ENCODE results near the gene COMMD3. TPM values are rescaled to one million over a fixed set of nuclear protein-coding genes. Genes with fewer than 3 reads are reported as not detected.

Gene COMMD3
- total RNA-seq, 1 donor from 2014 or later = 92.1 TPM

GRCh38 chr10:22333167-22333974, 17.2 kb downstream of the COMMD3 start:
- H3K27ac Mint-ChIP-seq = peak overlapping the region; percentile 24
- no peak for DNase-seq (ENCODE audit: low spot score)
- H3K4me1 Mint-ChIP-seq (ENCODE audit: low read depth) = peaks cover 28% of the 10 kb centered on the region
- H3K36me3 Mint-ChIP-seq (ENCODE audit: low read depth) = peaks cover 35% of the 10 kb centered on the region
- peak overlapping the region; percentile 52 for H3K4me3 Mint-ChIP-seq (ENCODE audit: low read depth)
- intact Hi-C loops (cut with micrococcal nuclease) = loop anchor here (1.0 kb wide), 1 partner anchor 8 kb away; no protein-coding TSS in a partner anchor
- peaks cover 4% of the 10 kb centered on the region for H3K9me3 Mint-ChIP-seq
- peaks cover 23% of the 10 kb centered on the region for H3K27me3 Mint-ChIP-seq (ENCODE audit: low read depth)

DNA sequence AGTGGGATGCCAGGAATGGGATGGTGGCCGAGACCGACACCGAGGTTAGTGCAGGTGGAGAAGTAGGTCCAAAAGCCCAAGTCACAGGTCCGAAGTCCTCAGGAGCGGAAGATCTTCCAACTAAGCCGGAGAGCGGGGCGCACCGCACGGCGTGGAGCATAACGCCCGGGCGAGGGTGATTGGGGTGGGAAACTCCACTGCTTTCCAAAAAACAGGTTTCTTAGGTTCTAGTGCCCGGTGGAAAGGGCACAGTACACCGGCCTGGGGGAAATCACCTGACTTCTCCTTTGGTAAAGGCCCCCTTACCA, 17.7 kb downstream of the COMMD3 start:
- Mint-ChIP-seq H3K4me1 (ENCODE audit: low read depth) (peaks cover 34% of the 10 kb centered on the region), H3K27ac (peak overlapping the region; percentile 24), H3K9me3 (peaks cover 4% of the 10 kb centered on the region), H3K36me3 (ENCODE audit: low read depth) (peaks cover 35% of the 10 kb centered on the region), H3K4me3 (ENCODE audit: low read depth) (peak overlapping the region; percentile 52), H3K27me3 (ENCODE audit: low read depth) (peaks cover 29% of the 10 kb centered on the region)
- no peak for DNase-seq (ENCODE audit: low spot score)
- intact Hi-C loops (cut with micrococcal nuclease) = loop anchor here (1.0 kb wide), 1 partner anchor 9 kb away; no protein-coding TSS in a partner anchor

DNA sequence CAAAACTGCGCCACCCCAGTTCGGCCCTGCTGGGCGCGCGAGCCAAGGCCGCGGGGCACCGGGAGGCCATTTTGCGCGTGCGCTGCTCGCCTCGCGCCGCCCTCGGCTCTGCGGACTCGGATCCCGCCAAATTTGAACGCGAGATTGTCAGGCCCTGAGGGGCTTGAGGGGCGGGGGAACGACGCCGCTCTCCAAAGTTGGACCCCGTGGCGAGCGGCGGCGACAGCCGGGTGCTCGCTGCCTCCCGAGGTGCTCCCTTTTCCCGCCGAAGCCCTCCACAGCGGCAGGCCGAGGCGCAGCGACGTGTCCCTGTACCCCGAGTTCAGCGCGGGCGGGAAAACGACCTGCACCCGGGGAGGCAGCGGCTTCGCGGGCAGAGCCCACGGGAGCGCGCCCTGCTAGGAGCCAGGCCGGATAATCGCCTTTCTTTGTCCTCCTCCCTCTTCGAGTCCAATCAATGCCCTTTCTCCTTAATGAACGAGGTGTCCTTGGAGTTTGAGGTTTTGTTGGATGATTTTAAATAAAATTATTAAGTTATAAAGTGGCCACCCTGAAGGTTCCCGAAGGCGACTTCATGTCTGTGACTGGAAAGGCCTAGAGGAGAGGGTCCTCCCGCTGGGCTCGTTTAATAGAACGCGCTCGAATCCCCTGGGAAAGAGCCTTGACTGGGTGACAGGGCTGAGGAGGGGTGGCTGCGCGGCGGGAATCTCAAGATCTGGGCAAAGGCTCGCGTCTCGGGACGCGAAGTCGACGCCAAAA, 18.4 kb downstream of the COMMD3 start:
- no peak overlapping the region for H3K4me3 Mint-ChIP-seq (ENCODE audit: low read depth)
- H3K36me3 Mint-ChIP-seq (ENCODE audit: low read depth) = peaks cover 29% of the 10 kb centered on the region
- H3K27ac Mint-ChIP-seq = peak overlapping the region; percentile 60
- no peak for DNase-seq (ENCODE audit: low spot score)
- intact Hi-C loops (cut with micrococcal nuclease) = loop anchor here (1.0 kb wide), 1 partner anchor 10 kb away; no protein-coding TSS in a partner anchor
- peaks cover 33% of the 10 kb centered on the region for H3K27me3 Mint-ChIP-seq (ENCODE audit: low read depth)
- peaks cover 40% of the 10 kb centered on the region for H3K4me1 Mint-ChIP-seq (ENCODE audit: low read depth)
- H3K9me3 Mint-ChIP-seq = peaks cover 4% of the 10 kb centered on the region

DNA sequence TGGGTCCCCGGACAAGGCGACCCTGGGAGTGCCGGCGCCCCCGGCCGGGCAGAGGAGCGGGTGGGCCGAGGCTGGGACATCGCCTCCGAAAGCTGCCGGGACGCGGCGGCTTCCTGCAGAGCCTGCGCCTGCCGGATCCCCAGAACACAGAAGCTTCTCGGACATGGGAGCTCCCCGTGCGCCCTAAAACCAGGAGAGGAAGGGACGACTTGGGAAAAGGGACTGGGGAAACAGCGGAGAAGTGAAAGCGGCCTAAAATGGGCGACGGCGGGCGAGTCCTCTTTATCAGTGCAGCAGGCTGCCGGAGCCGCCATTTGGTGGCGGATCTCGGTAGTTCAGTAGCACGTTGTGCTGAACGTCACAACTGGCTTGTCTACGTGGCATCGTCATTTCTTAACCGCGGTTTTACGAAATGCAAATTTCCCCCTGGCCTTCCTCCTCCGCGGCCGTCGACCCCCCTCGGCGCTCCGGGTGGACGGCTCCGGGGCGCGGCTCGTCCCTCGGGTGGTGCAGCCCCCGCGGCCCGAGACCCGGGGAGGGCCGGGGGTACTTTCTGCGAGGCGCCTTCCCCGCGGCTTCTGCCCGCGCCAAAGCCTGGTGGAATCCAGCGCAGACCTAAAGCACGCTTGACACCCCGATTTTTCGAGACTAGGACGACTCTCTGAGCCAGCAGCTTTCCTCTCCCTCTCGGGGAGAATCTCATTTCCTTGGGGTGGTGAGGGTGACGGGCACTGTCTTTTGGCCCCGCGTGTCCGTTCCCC, 19.2 kb downstream of the COMMD3 start:
- Mint-ChIP-seq H3K36me3 (ENCODE audit: low read depth) (peaks cover 24% of the 10 kb centered on the region), H3K27me3 (ENCODE audit: low read depth) (peaks cover 36% of the 10 kb centered on the region), H3K27ac (peak overlapping the region; percentile 60), H3K9me3 (peaks cover 4% of the 10 kb centered on the region), H3K4me1 (ENCODE audit: low read depth) (peaks cover 45% of the 10 kb centered on the region), H3K4me3 (ENCODE audit: low read depth) (peak overlapping the region; percentile 55)
- intact Hi-C loops (cut with micrococcal nuclease) = loop anchor here (1.0 kb wide), 1 partner anchor 9 kb away; no protein-coding TSS in a partner anchor
- peak; percentile 48 for DNase-seq (ENCODE audit: low spot score)

DNA sequence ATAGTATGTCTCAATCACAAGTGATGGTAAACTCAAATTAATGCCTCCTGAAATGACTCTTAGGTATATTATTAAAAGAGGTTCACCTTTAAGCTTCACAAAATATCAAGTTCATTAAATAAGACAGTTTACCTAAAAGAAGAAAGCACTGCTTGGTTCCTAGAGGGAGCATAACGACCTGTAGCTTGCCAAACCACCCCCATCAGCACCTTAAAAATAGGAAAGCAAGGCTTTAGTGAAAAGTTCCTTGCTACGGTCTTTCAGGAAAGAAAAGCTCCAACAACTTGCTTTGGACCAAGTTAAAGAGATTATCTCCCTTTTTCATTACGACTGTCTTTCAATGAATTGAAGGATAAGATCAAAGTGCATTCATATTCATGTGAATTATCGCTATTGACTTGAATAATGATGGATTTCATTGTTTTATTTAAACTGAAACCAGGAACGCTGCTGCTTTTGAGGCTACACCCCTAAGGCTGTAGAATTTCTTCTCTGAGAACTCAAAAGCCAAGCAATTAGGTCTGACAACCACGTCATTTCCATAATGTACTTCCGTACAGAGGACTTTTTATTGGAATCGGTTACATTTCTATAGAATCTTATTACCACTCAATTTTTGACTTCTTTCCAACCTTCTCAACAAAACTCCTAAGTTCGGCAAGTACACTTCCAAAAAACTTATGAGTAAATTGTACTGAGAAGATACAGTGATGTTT, 22.2 kb downstream of the COMMD3 start:
- Mint-ChIP-seq H3K4me3 (ENCODE audit: low read depth) (peak overlapping the region; percentile 26), H3K36me3 (ENCODE audit: low read depth) (peaks cover 9% of the 10 kb centered on the region), H3K9me3 (peaks cover 4% of the 10 kb centered on the region), H3K27me3 (ENCODE audit: low read depth) (peaks cover 56% of the 10 kb centered on the region), H3K4me1 (ENCODE audit: low read depth) (peaks cover 40% of the 10 kb centered on the region), H3K27ac (no peak overlapping the region)
- intact Hi-C loops (cut with micrococcal nuclease) = no loop called here
- DNase-seq (ENCODE audit: low spot score) = no peak

- intact Hi-C loops (cut with micrococcal nuclease) = no loop called here
- Mint-ChIP-seq H3K27me3 (ENCODE audit: low read depth) (peaks cover 62% of the 10 kb centered on the region), H3K27ac (peak overlapping the region; percentile 12), H3K36me3 (ENCODE audit: low read depth) (peaks cover 3% of the 10 kb centered on the region), H3K4me3 (ENCODE audit: low read depth) (peak overlapping the region; percentile 26), H3K4me1 (ENCODE audit: low read depth) (peaks cover 36% of the 10 kb centered on the region), H3K9me3 (no peaks in the 10 kb centered on the region)
- no peak for DNase-seq (ENCODE audit: low spot score)
Measured at GRCh38 chr10:22338931-22339330, 22.7 kb downstream of the COMMD3 start.

- no peak for DNase-seq (ENCODE audit: low spot score)
- peaks cover 3% of the 10 kb centered on the region for H3K36me3 Mint-ChIP-seq (ENCODE audit: low read depth)
- peaks cover 44% of the 10 kb centered on the region for H3K4me1 Mint-ChIP-seq (ENCODE audit: low read depth)
- H3K27ac Mint-ChIP-seq = peak overlapping the region; percentile 90
- H3K4me3 Mint-ChIP-seq (ENCODE audit: low read depth) = peak overlapping the region; percentile 85
- H3K27me3 Mint-ChIP-seq (ENCODE audit: low read depth) = peaks cover 71% of the 10 kb centered on the region
- H3K9me3 Mint-ChIP-seq = no peaks in the 10 kb centered on the region
- intact Hi-C loops (cut with micrococcal nuclease) = loop anchor here (1.0 to 5.0 kb wide), 8 partner anchors 16 to 843 kb away; partner anchors contain the start of genes DNAJC1 and MLLT10
Measured at GRCh38 chr10:22339761-22340328, 23.7 kb downstream of the COMMD3 start.

DNA sequence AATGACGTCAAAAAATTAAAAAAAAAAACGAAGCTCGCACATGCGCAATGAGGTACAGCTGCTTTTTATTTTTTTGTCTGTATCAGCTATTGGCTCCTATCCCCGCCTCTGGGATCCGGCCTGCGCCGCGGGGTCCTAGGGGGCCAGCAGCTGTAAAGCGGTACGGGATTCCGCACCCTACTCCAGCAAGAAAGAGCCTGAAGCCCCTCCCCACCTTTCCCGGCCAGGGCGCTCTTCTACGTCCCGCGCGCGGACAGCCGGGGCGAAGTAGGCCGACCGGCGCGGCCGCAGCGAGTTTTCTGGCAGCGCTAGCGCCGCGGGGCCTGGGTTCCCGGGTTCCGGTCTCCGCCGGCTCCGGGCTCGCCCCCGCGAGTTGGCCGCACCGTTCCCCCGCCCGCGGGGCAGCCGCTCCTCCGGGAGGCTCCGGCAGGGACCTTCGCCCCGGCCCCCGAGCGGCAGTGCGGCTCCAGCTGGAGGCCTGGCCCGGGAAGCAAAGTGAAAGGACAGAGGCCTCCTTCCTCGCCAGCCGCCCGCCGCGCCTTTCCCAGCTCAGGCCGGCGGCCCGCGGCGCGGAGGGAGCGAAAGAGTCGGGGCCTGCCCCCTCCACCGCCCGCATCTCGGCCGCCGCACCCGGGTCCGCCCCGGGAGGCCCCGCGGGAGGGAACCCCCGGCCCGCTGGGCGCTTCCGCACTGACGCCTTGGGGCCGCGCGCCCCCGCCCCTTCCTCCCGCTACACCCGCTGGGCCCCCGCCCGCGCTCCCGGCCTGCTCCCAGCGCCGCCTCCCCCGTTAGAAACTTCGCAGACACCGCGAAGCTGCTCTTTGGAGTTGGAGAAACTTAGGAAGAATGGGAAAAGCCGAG, 24.4 kb downstream of the COMMD3 start:
- Mint-ChIP-seq H3K4me3 (ENCODE audit: low read depth) (peak overlapping the region; percentile 85), H3K9me3 (no peaks in the 10 kb centered on the region), H3K4me1 (ENCODE audit: low read depth) (peaks cover 45% of the 10 kb centered on the region), H3K36me3 (ENCODE audit: low read depth) (no peaks in the 10 kb centered on the region), H3K27ac (peak overlapping the region; percentile 90), H3K27me3 (ENCODE audit: low read depth) (peaks cover 70% of the 10 kb centered on the region)
- peak; percentile 69 for DNase-seq (ENCODE audit: low spot score)
- intact Hi-C loops (cut with micrococcal nuclease) = loop anchor here (1.0 to 5.0 kb wide), 9 partner anchors 16 to 843 kb away; partner anchors contain the start of genes DNAJC1 and MLLT10

DNA sequence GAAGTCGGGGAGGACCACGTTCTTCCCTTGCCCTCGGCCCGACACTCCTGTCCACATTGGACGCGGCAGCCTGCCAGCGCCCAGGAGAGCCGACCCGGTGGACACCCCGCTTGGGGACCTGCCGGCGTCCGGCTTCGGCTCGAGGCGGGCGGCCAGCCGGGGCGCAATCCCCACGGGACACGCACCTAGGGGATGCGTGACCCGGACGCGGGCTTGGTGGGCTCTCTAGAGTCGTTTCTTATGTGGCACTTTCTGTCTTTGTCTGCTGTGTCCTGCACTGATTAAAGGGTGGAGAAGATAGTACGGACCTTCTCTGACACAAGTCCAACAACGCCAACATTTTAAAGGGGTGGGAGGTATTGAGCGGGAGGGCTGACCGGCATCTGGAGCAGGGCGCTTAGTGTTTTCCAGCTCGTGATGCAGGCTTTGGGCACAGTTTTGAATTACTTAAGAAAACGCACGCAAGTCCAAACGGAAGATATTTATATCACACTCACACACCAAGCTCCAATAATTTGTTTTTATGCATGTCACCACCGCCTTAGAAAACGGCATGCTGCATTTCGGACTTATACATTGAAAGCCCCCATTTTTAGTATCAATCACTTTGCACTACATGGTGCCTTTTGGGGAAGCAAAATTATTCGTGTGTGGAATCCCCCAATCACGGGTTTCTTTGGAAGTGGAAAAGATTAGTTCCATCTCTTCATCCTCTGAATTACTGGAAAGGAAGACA, 25.2 kb downstream of the COMMD3 start:
- peak overlapping the region; percentile 74 for H3K4me3 Mint-ChIP-seq (ENCODE audit: low read depth)

GRCh38 chr10:22341926-22342196, 25.7 kb downstream of the COMMD3 start:
- intact Hi-C loops (cut with micrococcal nuclease) = loop anchor here (1.0 to 5.0 kb wide), 7 partner anchors 25 to 845 kb away; partner anchors contain the start of genes DNAJC1 and MLLT10
- Mint-ChIP-seq H3K4me3 (ENCODE audit: low read depth) (peak overlapping the region; percentile 74), H3K4me1 (ENCODE audit: low read depth) (peaks cover 47% of the 10 kb centered on the region), H3K36me3 (ENCODE audit: low read depth) (no peaks in the 10 kb centered on the region), H3K9me3 (no peaks in the 10 kb centered on the region), H3K27ac (no peak overlapping the region), H3K27me3 (ENCODE audit: low read depth) (peaks cover 78% of the 10 kb centered on the region)
- DNase-seq (ENCODE audit: low spot score) = no peak

More for the DNA sequence above, 25.2 kb downstream of the COMMD3 start:
- no peaks in the 10 kb centered on the region for H3K36me3 Mint-ChIP-seq (ENCODE audit: low read depth)
- no peaks in the 10 kb centered on the region for H3K9me3 Mint-ChIP-seq
- peak overlapping the region; percentile 79 for H3K27ac Mint-ChIP-seq
- no peak for DNase-seq (ENCODE audit: low spot score)
- intact Hi-C loops (cut with micrococcal nuclease) = loop anchor here (1.0 to 5.0 kb wide), 6 partner anchors 25 to 844 kb away; partner anchors contain the start of genes DNAJC1 and MLLT10
- peaks cover 77% of the 10 kb centered on the region for H3K27me3 Mint-ChIP-seq (ENCODE audit: low read depth)
- H3K4me1 Mint-ChIP-seq (ENCODE audit: low read depth) = peaks cover 48% of the 10 kb centered on the region

Measured in activated T-helper 2 cell treated with anti-CD3 and anti-CD28 coated beads, Interferon-gamma antibody, Interleukin-2, Interleukin-4, amounts not matched to agents 10 μg/mL and 5 μg/mL and 100 μg/mL, durations not matched to agents 14 hours and 24 hours and 36 hours (primary cell).